Measurements from ENCODE around the gene PIGU. TPM values are rescaled to one million over a fixed set of nuclear protein-coding genes. Genes with fewer than 3 reads are reported as not detected.

The PIGU gene
- total and polyA plus RNA-seq, 4 donors: 6.4 to 10.0 (median 7.2) TPM

DNA sequence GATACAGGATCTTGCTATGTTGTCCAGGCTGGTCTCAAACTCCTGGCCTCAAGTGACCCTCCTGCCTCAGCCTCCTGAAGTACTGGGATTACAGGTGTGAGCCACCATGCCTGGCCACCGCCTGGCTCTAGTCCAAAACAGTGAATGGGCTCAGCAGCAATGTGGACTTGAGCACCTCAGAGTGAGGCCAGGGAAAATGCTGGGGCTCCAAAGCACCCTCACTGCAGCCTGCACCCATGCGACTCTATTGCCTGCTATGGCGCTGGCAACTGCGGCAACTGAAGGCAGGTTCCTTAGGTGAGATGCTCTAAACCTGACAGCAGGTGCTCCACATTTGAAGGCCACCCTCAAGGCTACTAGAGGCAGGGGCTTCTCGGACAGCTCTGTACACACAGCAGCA lies 91.9 kb downstream of the PIGU start:
- Histone ChIP-seq H3K9ac (ENCODE audit: low read depth in 1 of 2, low read length in 2 of 2) (no peak overlapping the region), H3K36me3 (ENCODE audit: control insufficient read depth in 4 of 4, insufficient read depth in 3 of 4, low read depth in 1 of 4, low read length in 3 of 4) (peaks cover 0 to 8% (median 4%) of the 10 kb centered on the region in 4 donors), H3K4me3 (ENCODE audit: low read depth in 1 of 3, low read length in 3 of 3) (no peak overlapping the region), H3K4me1 (ENCODE audit: control insufficient read depth in 4 of 4, insufficient read depth in 4 of 4, low read length in 3 of 4) (no peaks in the 10 kb centered on the region), H3K27ac (ENCODE audit: low read depth in 1 of 2, low read length in 2 of 2) (no peak overlapping the region), H3K27me3 (ENCODE audit: control insufficient read depth in 4 of 4, insufficient read depth in 4 of 4, low read length in 3 of 4) (no peaks in the 10 kb centered on the region), H3K9me3 (ENCODE audit: control insufficient read depth in 4 of 4, low read length in 3 of 4) (no peaks in the 10 kb centered on the region)
- DNase-seq (ENCODE audit: low spot score): no peak
- 98% methylated on average over 5 of the region's 5 CpGs for WGBS
- TF ChIP-seq EGR1 (IDR thresholded peaks at IDR 0.05; ENCODE audit: low read depth in 2 of 2) (no peak), RXRA (IDR thresholded peaks at IDR 0.05) (no peak), FOXA1 (IDR thresholded peaks at IDR 0.05) (no peak), HNF4A (conservative IDR thresholded peaks at IDR 0.05) (no peak), FOXA2 (IDR thresholded peaks at IDR 0.05) (no peak), REST (IDR thresholded peaks at IDR 0.05) (no peak), NR2F2 (IDR thresholded peaks at IDR 0.05) (no peak), GABPA (IDR thresholded peaks at IDR 0.05 in 1 of 2, conservative IDR thresholded peaks at IDR 0.05 in 1 of 2) (no peak)

- Histone ChIP-seq H3K9me3 (ENCODE audit: control insufficient read depth in 4 of 4, low read length in 3 of 4) (no peaks in the 10 kb centered on the region), H3K27ac (ENCODE audit: low read depth in 1 of 2, low read length in 2 of 2) (no peak overlapping the region), H3K9ac (ENCODE audit: low read depth in 1 of 2, low read length in 2 of 2) (no peak overlapping the region), H3K36me3 (ENCODE audit: control insufficient read depth in 4 of 4, insufficient read depth in 3 of 4, low read depth in 1 of 4, low read length in 3 of 4) (peaks cover 0 to 8% (median 4%) of the 10 kb centered on the region in 4 donors), H3K27me3 (ENCODE audit: control insufficient read depth in 4 of 4, insufficient read depth in 4 of 4, low read length in 3 of 4) (no peaks in the 10 kb centered on the region), H3K4me3 (ENCODE audit: low read depth in 1 of 3, low read length in 3 of 3) (no peak overlapping the region), H3K4me1 (ENCODE audit: control insufficient read depth in 4 of 4, insufficient read depth in 4 of 4, low read length in 3 of 4) (no peaks in the 10 kb centered on the region)
- no peak for DNase-seq (ENCODE audit: low spot score)
- TF ChIP-seq GABPA (IDR thresholded peaks at IDR 0.05 in 1 of 2, conservative IDR thresholded peaks at IDR 0.05 in 1 of 2): no peak
- TF ChIP-seq MAX (IDR thresholded peaks at IDR 0.05): no peak
- 88% methylated on average over 6 of the region's 6 CpGs for WGBS
Observed at GRCh38 chr20:34583544-34583943, 93.3 kb downstream of the PIGU start.

GRCh38 chr20:34582911-34583310 lies 94.0 kb downstream of the PIGU start:
- Histone ChIP-seq H3K4me1 (ENCODE audit: control insufficient read depth in 4 of 4, insufficient read depth in 4 of 4, low read length in 3 of 4) (no peaks in the 10 kb centered on the region), H3K9ac (ENCODE audit: low read depth in 1 of 2, low read length in 2 of 2) (no peak overlapping the region), H3K27ac (ENCODE audit: low read depth in 1 of 2, low read length in 2 of 2) (no peak overlapping the region), H3K4me3 (ENCODE audit: low read depth in 1 of 3, low read length in 3 of 3) (no peak overlapping the region), H3K36me3 (ENCODE audit: control insufficient read depth in 4 of 4, insufficient read depth in 3 of 4, low read depth in 1 of 4, low read length in 3 of 4) (peaks cover 0 to 8% (median 2%) of the 10 kb centered on the region in 4 donors), H3K9me3 (ENCODE audit: control insufficient read depth in 4 of 4, low read length in 3 of 4) (no peaks in the 10 kb centered on the region), H3K27me3 (ENCODE audit: control insufficient read depth in 4 of 4, insufficient read depth in 4 of 4, low read length in 3 of 4) (no peaks in the 10 kb centered on the region)
- TF ChIP-seq MAX (IDR thresholded peaks at IDR 0.05): no peak
- DNase-seq (ENCODE audit: low spot score): no peak
- WGBS: 95% methylated on average over 4 of the region's 4 CpGs

DNA sequence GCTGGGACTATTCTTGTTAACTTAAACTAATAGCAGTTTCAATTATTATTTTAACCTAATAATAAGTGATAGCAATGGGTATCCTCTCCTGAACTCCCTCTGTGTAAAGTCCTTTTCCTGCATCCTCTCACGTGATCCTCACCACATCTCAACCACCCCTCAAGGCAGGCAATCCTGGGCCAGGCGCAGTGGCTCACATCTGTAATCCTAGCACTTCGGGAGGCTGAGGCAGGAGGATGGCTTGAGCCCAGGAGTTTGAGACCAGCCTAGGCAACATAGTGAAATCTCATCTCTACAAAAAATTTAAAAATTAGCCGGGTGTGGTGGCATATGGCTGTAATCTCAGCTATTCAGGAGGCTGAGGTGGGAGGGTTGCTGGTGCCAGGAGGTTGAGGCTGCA lies 94.7 kb downstream of the PIGU start:
- Histone ChIP-seq H3K9ac (ENCODE audit: low read depth in 1 of 2, low read length in 2 of 2) (no peak overlapping the region), H3K27me3 (ENCODE audit: control insufficient read depth in 4 of 4, insufficient read depth in 4 of 4, low read length in 3 of 4) (no peaks in the 10 kb centered on the region), H3K4me3 (ENCODE audit: low read depth in 1 of 3, low read length in 3 of 3) (no peak overlapping the region), H3K9me3 (ENCODE audit: control insufficient read depth in 4 of 4, low read length in 3 of 4) (no peaks in the 10 kb centered on the region), H3K4me1 (ENCODE audit: control insufficient read depth in 4 of 4, insufficient read depth in 4 of 4, low read length in 3 of 4) (no peaks in the 10 kb centered on the region), H3K27ac (ENCODE audit: low read depth in 1 of 2, low read length in 2 of 2) (no peak overlapping the region), H3K36me3 (ENCODE audit: control insufficient read depth in 4 of 4, insufficient read depth in 3 of 4, low read depth in 1 of 4, low read length in 3 of 4) (peaks cover 0 to 8% (median 2%) of the 10 kb centered on the region in 4 donors)
- WGBS: 90% methylated on average over 4 of the region's 4 CpGs
- DNase-seq (ENCODE audit: low spot score): no peak
- TF ChIP-seq REST (IDR thresholded peaks at IDR 0.05) (no peak), HNF4G (IDR thresholded peaks at IDR 0.05) (no peak), FOXA1 (IDR thresholded peaks at IDR 0.05) (no peak), NR2F2 (IDR thresholded peaks at IDR 0.05) (no peak), JUND (IDR thresholded peaks at IDR 0.05) (no peak), RXRA (IDR thresholded peaks at IDR 0.05) (no peak), EGR1 (IDR thresholded peaks at IDR 0.05; ENCODE audit: low read depth in 2 of 2) (no peak), FOXA2 (IDR thresholded peaks at IDR 0.05) (no peak), MAX (IDR thresholded peaks at IDR 0.05) (no peak)
- TF ChIP-seq, protein P1, sequence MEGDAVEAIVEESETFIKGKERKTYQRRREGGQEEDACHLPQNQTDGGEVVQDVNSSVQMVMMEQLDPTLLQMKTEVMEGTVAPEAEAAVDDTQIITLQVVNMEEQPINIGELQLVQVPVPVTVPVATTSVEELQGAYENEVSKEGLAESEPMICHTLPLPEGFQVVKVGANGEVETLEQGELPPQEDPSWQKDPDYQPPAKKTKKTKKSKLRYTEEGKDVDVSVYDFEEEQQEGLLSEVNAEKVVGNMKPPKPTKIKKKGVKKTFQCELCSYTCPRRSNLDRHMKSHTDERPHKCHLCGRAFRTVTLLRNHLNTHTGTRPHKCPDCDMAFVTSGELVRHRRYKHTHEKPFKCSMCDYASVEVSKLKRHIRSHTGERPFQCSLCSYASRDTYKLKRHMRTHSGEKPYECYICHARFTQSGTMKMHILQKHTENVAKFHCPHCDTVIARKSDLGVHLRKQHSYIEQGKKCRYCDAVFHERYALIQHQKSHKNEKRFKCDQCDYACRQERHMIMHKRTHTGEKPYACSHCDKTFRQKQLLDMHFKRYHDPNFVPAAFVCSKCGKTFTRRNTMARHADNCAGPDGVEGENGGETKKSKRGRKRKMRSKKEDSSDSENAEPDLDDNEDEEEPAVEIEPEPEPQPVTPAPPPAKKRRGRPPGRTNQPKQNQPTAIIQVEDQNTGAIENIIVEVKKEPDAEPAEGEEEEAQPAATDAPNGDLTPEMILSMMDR (IDR thresholded peaks at IDR 0.05; ENCODE audit: low read depth, low read length, missing input control): no peak
